Transverse colon (tissue), 4 donors: ENCODE data around the gene GABPB1. TPM values are rescaled to one million over a fixed set of nuclear protein-coding genes. Genes with fewer than 3 reads are reported as not detected.

ENCODE experiments used
- DNase-seq: peaks from one replicate; pipeline ENCODE4 v3.0.0-alpha.2; 2019
- H3K27ac ChIP-seq, 4 donors: fragments of 200-600 bp; sonication (generic); 2 replicates each; pipeline ENCODE4 v1.5.1; 2016 to 2018; ENCODE audit warnings: inconsistent platforms in 4 of 4
- H3K27me3 ChIP-seq: fragments of 200-600 bp; sonication (generic); 2 replicates; pipeline ENCODE4 v1.5.1; 2017; ENCODE audit warnings: inconsistent platforms
- H3K36me3 ChIP-seq, 4 donors: fragments of 200-600 bp; sonication (generic); 2 replicates each; pipeline ENCODE4 v1.5.1; 2017 to 2019; ENCODE audit warnings: inconsistent platforms in 4 of 4
- H3K4me1 ChIP-seq, 4 donors: fragments of 200-600 bp; sonication (generic); 2 replicates each; pipeline ENCODE4 v1.5.1; 2017 to 2020; ENCODE audit warnings: inconsistent platforms in 4 of 4
- H3K4me3 ChIP-seq, 4 donors: fragments of 200-600 bp; sonication (generic); 1 replicate in 1 of 4; 2 replicates in 3 of 4; pipeline versions ENCODE4 v1.5.1 to v1.6.1; 2017 to 2019; ENCODE audit warnings: inconsistent platforms in 4 of 4
- H3K9me3 ChIP-seq, 2 donors: fragments of 200-600 bp; sonication (generic); 2 replicates each; pipeline ENCODE4 v1.5.1; 2017 to 2019; ENCODE audit warnings: inconsistent platforms in 2 of 2
- EP300 ChIP-seq: sonication (generic); formaldehyde crosslinking; IDR thresholded peaks from one replicate; pipeline ENCODE4 v1.6.1; 2017; ENCODE audit warnings: antibody characterized with exemption, low read depth
- POLR2A ChIP-seq: fragments of 450-650 bp; IDR thresholded peaks from one replicate; pipeline ENCODE4 v1.6.1; 2016; ENCODE audit warnings: antibody characterized with exemption, mild to moderate bottlenecking, moderate library complexity
- POLR2AphosphoS5 ChIP-seq, 3 donors: sonication (generic); formaldehyde crosslinking; IDR thresholded peaks; one replicate each; pipeline ENCODE4 v1.6.1; 2016; ENCODE audit warnings: antibody characterized with exemption in 3 of 3
- WGBS, 2 donors: methylation state at CpG; one replicate each; pipeline ENCODE4 v1.1.5; 2018; ENCODE audit warnings: low coverage in 1 of 2; 5-methylcytosine and 5-hydroxymethylcytosine counted together
- in situ Hi-C, 4 donors: fragments of 200-750 bp; cut with MboI; loops; one replicate each; pipeline versions ENCODE4 v1.15.0 to v1.15.1; 2017; ENCODE audit warnings: low sequenced_read_pairs in 3 of 4, low pct_ligation_motif_present in 1 of 4, low pct_unique_long_range_greater_than_20kb in 1 of 4
- intact Hi-C: fragments of 100-400 bp; cut with DNase I; formaldehyde crosslinking; loops from one replicate; pipeline ENCODE4 v1.15.1; 2023; ENCODE audit warnings: low total_unique reads
- total RNA-seq, 4 donors: library from RNA; depleted of rRNA; stranded (reverse); fragments of >200 nt; gene quantifications; one replicate each; pipeline ENCODE4 v1.1.0, GENCODE V29; 2016
- TF ChIP-seq, protein P1 (sequence below), 5 experiments: fragments of 200-600 bp in 3 of 5; fragments of 450-650 bp in 2 of 5; sonication (generic) in 3 of 5; IDR thresholded peaks; 1 replicate in 2 of 5; 2 replicates in 3 of 5; pipeline ENCODE4 v1.5.1; 2016 to 2017; ENCODE audit warnings: antibody characterized with exemption in 5 of 5, inconsistent platforms in 3 of 5, mild to moderate bottlenecking in 2 of 5, moderate library complexity in 1 of 5

The GABPB1 gene
- total RNA-seq, 4 donors from 2014 or later, result 2.2 to 21.4 (median 13.1) TPM

DNA sequence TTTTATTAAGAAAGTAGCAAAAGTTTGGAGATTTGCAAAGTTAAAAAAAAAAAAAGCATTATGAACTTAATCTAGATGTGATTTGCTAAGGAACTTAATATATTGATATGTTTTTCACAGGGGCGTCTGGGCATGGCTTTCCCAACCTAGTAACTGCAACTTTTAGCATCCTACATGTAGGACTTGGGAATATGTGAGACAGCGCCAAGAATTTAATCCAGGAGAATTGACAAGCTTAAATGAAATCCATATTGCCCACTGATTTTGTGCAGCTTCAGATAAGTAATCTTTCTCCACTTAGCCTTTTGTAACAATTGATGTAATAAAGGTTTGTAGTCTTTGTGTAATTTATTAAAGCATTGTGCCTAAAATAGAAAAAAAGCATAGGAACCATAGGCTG, 982 bp upstream of the GABPB1 start:
- Histone ChIP-seq H3K27ac (peak overlapping the region; percentile 98 to 99 (median 98)), H3K9me3 (no peaks in the 10 kb centered on the region), H3K36me3 (no peaks in the 10 kb centered on the region), H3K4me1 (peaks cover 11 to 45% (median 31%) of the 10 kb centered on the region in 4 donors), H3K27me3 (no peaks in the 10 kb centered on the region), H3K4me3 (peak overlapping the region; percentile 78 to 93 (median 84))
- in situ Hi-C loops (no loop called here), intact Hi-C loops (loop anchor here (2.0 kb wide), 1 partner anchor 69 kb away; the partner anchor contains the start of gene USP8)
- TF ChIP-seq, protein P1, sequence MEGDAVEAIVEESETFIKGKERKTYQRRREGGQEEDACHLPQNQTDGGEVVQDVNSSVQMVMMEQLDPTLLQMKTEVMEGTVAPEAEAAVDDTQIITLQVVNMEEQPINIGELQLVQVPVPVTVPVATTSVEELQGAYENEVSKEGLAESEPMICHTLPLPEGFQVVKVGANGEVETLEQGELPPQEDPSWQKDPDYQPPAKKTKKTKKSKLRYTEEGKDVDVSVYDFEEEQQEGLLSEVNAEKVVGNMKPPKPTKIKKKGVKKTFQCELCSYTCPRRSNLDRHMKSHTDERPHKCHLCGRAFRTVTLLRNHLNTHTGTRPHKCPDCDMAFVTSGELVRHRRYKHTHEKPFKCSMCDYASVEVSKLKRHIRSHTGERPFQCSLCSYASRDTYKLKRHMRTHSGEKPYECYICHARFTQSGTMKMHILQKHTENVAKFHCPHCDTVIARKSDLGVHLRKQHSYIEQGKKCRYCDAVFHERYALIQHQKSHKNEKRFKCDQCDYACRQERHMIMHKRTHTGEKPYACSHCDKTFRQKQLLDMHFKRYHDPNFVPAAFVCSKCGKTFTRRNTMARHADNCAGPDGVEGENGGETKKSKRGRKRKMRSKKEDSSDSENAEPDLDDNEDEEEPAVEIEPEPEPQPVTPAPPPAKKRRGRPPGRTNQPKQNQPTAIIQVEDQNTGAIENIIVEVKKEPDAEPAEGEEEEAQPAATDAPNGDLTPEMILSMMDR (IDR thresholded peaks at IDR 0.05), result no peak
- no peak for TF ChIP-seq POLR2AphosphoS5 (IDR thresholded peaks at IDR 0.05)
- no peak for TF ChIP-seq EP300
- TF ChIP-seq POLR2A, result no peak
- WGBS, 2 donors, result 6 to 7% methylated on average over 2 of the region's 2 CpGs
- no peak for DNase-seq

DNA sequence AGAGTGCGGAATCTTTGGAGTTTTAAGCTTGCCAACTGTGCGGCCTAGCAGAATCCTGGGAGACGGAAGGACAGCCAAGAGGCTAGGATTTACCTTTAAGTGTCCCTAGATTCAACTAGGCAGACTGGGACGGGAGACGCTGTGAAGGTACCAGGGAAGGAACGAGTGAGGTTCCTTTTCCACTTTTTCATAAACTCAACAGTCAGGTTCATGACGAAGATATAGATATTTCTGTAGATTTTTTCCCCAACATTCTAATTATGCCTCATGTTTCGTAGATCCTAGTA, 564 bp upstream of the GABPB1 start:
- Histone ChIP-seq H3K27me3 (no peaks in the 10 kb centered on the region), H3K9me3 (no peaks in the 10 kb centered on the region), H3K27ac (peak overlapping the region; percentile 98 to 99 (median 98)), H3K4me1 (peaks cover 12 to 49% (median 35%) of the 10 kb centered on the region in 4 donors), H3K4me3 (peak overlapping the region; percentile 78 to 93 (median 84)), H3K36me3 (no peaks in the 10 kb centered on the region)
- intact Hi-C loops, result loop anchor here (2.0 kb wide), 1 partner anchor 69 kb away; the partner anchor contains the start of gene USP8
- WGBS, 2 donors, result 0 to 1% methylated on average over 5 to 8 of the region's 8 CpGs
- in situ Hi-C loops, result no loop called here
- TF ChIP-seq EP300 (no peak), POLR2A (no peak), POLR2AphosphoS5 (IDR thresholded peaks at IDR 0.05) (no peak)
- TF ChIP-seq, protein P1 (IDR thresholded peaks at IDR 0.05), result no peak
- no peak for DNase-seq

DNA sequence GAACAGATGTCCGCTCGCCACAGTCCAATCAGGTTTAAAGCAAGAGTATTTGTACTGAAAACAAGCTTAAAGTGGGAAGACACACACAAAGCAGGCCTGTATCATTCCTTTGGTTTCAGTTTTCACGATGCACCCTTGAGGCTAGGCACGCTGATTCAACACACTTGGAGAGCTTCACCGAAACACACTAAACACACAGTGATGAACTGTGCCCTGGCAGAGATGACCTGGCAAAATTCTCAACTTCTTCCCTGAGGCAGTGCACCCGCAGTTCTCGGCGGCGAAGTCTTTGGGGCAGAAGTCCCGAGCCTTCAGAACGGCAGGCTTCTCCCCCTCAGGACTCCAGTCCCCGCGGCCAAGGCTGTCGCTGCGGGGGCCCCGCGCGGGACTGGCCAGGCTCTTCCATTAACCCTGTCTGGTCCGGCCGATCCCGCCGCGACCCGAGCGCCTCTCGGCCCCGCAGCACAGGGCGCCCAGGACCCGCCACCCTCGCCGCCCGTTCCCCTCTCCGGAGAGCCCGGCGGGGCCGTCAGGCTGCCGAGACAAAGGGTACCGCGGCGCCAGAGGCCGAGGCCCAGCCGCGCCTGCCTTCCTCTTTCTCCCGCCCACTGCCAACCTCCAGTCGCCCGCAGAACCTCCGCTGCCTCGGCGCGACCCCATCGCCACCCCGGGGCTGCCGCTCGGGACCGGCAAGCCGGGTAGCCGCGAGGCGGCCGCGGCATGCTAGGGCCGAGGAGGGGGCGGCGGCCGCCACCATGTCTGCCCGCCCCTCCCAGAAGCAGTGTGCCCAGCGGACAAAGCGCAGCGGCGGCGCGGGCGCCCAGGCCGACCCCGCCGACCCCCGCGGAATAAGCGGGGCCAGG, 792 bp downstream of the GABPB1 start:
- Histone ChIP-seq H3K4me3 (peak overlapping the region; percentile 78 to 93 (median 84)), H3K36me3 (no peaks in the 10 kb centered on the region), H3K27me3 (no peaks in the 10 kb centered on the region), H3K4me1 (peaks cover 12 to 63% (median 42%) of the 10 kb centered on the region in 4 donors), H3K27ac (peak overlapping the region; percentile 98 to 99 (median 98)), H3K9me3 (no peaks in the 10 kb centered on the region)
- intact Hi-C loops, result loop anchor here (2.0 kb wide), 1 partner anchor 71 kb away; the partner anchor contains the start of gene USP8
- WGBS, 2 donors, result 0 to 1% methylated on average over 2 to 25 of the region's 79 CpGs
- peak; percentile 80 for TF ChIP-seq POLR2A
- peak; percentile 83 to 94 (median 91) for TF ChIP-seq POLR2AphosphoS5 (IDR thresholded peaks at IDR 0.05)
- TF ChIP-seq EP300, result no peak
- TF ChIP-seq, protein P1 (IDR thresholded peaks at IDR 0.05), result peak in 1 of 5 experiments; percentile 13
- peak; percentile 67 for DNase-seq
- in situ Hi-C loops, result no loop called here

DNA sequence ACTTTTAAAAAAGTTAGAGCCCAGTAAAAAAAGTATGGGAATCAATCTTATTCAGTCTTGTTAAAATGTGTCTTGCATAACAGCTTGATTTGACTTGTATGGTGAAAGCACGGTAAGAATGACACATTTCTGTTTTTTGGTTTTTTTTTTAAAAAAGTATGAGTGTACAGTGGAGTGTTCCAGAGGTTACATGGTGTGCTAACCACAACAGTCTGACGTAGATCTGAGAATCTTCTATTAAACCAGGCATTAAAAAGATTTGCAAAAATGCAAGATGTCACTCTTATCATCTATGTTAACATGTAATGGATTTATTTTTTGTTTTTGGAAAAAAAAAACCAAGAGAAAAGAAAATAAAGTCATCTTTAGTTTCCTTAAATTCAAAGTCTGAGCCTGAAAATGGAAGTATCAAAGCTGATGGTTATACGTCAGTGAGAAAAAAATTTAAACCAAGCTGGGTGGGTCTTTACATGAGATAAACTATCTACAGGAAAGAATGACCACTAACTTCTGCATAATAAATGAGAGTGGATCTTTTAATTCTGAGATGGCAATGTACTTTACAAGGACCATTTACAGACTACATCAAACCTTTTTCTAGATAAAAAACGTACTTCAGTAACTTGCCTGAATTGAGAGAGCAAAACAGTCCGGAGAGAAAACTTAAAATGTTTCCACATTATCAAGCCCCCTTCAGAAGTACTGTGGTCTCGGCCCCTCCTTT, 1.6 kb downstream of the GABPB1 start:
- DNase-seq, result no peak
- WGBS, 2 donors, result 0 to 1% methylated on average over 6 of the region's 6 CpGs
- in situ Hi-C loops (no loop called here), intact Hi-C loops (no loop called here)
- H3K4me3 ChIP-seq, result peak overlapping the region; percentile 78 to 93 (median 84)
- no peaks in the 10 kb centered on the region for H3K36me3 ChIP-seq
- H3K9me3 ChIP-seq, result no peaks in the 10 kb centered on the region
- peaks cover 12 to 66% (median 43%) of the 10 kb centered on the region in 4 donors for H3K4me1 ChIP-seq
- no peaks in the 10 kb centered on the region for H3K27me3 ChIP-seq
- H3K27ac ChIP-seq, result peak overlapping the region; percentile 98 to 99 (median 98)
- TF ChIP-seq EP300, result peak; percentile 31
- TF ChIP-seq, protein P1 (IDR thresholded peaks at IDR 0.05), result no peak
- TF ChIP-seq POLR2AphosphoS5 (IDR thresholded peaks at IDR 0.05), result peak; percentile 34 to 79 (median 70)
- TF ChIP-seq POLR2A, result no peak
